ENCODE results near the gene LRRC3C. TPM values are rescaled to one million over a fixed set of nuclear protein-coding genes. Genes with fewer than 3 reads are reported as not detected.
A peak's percentile ranks its signal among the peaks of the same experiment; 100 is the strongest.
"Not testable (repeated sequence)": the region's sequence is repeated elsewhere in the genome, so short reads cannot be mapped to it uniquely, and the experiment has no call there.

LRRC3C gene, protein sequence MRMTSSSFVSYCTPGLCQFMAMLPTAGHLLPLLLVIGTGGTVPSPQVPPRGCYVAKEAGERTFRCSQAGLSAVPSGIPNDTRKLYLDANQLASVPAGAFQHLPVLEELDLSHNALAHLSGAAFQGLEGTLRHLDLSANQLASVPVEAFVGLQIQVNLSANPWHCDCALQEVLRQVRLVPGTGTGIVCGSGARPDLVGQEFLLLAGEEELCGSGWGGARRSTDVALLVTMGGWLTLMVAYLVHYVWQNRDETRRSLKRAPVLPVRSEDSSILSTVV
- total RNA-seq: not detected

DNA sequence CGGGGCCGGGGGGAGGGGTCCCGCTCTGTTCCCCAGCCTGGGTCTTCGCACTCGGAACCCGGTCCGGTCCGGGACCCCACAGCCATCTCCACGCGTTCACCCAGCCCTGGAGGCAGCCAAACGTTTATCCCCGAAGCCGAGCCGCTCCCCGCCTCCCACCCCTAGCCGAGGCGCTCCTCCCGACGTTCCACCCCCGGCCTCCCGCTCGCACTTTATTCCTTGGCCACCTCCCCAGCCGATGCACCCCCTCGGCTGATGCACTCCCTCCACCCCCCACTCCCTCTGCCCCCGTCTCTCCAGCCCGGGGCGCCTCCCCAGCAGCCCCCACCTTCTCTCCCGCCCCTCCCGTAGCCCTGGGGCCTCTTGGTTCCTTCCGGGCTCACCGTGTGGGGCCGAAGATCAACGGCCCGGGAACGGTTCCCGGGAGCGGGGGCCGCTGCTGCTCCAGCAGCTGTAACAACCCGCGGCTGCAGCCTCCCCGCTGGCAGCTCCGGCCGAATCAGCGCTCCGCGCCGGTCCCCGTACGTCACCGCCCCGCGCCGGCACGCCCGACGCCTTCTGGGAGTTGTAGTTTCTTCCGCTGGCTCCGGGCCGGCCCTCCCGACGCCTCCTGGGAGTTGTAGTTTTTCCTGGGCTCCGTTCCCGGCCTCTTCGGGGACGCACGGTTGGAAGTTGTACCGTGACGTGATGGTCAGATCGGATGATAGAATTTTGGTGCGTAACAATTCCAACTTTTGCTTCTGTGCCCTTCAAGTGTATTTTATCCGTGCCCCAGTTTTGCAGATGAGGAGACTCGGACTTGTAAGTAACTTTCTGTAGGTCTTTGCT is at the start of gene LRRC3C, which contains the start of gene ORMDL3:
LRRC3C (plus strand) TSS at position 632 of the 828 bp plus-strand sequence. CDS start 13,792 bp downstream, outside the sequence.
ORMDL3 (minus strand) TSS at position 501 of the 828 bp plus-strand sequence. CDS start 3,398 bp downstream, outside the sequence.
- DNase-seq: peak; percentile 86

DNA sequence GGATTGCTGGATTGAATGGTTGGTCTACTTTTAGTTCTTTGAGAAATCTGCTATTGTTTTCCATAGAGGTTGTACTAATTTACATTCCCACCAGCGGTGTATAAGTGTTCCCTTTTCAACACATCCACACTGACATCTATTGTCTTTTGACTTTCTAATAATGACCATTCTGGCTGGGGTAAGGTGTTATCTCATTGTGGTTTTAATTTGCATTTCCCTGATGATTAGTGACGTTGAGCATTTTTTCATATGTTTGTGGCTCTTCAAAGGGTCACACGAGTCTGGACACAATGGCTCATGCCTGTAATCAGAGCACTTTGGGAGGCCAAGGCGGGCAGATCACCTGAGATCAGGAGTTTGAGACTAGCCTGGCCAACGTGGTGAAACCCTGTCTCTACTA is 41.4 kb upstream of the LRRC3C start:
- not testable (repeated sequence) for DNase-seq

DNA sequence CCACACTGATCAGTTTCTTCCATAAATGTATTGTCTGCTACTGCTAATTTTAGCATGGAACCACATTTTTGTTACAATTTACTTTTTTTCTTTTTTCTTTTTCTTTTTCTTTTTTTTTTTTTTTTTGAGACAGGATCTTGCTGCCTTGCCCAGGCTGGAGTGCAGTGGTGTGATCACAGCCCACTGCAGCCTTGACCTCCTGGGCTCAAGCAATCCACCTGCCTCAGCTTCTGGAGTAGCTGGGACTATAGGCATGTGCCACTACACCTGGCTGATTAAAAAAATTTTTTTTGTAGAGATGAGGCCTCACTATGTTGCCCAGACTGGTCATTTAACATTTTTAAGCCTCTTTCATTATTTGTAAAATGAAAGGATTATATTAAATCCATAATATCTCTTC is 40.5 kb upstream of the LRRC3C start:
- no peak for DNase-seq

DNA sequence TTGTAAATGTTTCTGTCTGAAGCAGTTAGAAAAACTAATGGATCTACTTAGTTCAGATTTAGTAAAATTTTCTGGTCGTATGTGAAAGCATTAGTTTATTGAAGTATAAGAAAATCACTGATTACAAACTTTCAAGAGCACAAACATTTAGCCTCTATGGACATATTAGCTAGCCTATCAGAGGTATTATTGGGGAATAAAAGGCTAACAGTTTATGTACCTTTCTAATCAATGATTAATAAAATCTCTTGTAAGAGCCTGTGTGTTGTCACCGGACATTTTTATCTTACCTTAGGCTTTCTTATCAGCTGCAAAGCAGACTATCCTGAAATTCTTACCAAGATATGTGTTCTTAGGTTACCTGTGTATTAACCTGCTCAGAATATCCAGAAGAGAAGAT is 38.3 kb upstream of the LRRC3C start:
- no peak for DNase-seq

DNA sequence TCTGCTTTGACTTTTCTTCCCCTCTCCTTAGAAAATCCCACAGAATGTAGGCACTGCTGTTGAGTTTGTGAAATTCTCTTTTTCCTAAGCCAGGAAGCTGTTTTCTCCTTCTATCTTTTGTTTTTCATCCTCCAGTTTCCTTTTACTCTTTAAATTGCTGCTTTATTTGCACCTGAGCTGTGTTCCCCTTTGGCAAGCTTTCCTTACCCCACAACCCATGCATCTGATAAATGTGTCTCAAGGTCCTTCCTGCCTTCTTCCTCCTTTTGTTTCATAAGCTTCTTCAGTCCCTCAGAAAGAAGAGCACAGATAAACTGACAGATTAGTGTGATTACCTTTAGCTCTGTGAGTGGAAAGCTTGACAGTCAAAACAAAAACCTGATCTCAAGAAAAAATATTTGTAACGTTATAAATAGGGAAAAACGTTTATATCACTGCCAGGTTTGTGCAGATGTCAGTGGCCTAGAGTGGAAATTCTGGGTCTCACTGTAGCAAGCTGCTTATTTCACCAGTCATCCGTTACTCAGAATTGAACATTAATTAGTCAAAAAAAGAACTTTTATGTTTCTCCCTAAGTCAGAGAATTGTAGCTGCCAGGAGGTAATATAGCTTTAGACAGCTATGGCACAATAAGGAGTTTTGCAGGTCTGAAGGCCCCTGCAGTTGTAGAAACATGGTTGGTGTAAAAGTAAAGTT is 32.7 kb upstream of the LRRC3C start:
- no peak for DNase-seq

DNA sequence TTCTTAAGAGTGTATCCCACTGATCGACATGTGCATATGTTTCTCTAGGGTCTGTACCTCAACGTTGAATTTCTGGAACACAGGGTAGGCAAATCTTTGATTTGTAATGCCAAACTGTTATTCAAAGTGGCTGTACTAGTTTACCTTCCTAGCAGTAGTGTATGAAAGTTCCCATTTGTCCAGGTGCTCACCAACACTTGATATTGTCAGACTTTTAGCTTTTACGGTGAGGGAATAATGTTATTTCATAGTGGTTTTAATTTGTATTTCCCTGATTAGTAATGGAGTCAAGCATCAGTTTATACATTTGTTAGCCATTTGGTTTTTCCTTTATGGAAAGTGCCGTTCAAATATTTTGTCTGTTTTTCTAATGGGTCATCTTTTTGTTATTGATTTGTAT is 29.4 kb upstream of the LRRC3C start:
- no peak for DNase-seq

DNA sequence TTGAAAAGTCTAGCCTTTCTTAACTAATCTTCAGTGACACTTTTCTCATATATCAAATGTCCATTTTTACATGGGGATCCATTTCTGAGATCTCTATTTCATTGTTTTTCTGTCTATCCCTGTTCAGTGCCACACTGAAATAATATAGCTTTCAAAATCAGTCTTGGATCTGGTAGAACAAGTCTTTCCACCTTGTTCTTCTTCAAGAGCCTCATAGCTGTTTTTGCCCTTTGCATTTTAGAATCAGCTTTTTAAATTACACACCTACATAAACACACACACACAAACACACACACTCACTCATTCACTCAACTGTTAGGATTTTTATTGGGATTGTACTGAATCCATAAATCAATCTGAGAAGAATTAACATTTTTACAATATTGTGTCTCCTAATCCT is 28.3 kb upstream of the LRRC3C start:
- DNase-seq: no peak

DNA sequence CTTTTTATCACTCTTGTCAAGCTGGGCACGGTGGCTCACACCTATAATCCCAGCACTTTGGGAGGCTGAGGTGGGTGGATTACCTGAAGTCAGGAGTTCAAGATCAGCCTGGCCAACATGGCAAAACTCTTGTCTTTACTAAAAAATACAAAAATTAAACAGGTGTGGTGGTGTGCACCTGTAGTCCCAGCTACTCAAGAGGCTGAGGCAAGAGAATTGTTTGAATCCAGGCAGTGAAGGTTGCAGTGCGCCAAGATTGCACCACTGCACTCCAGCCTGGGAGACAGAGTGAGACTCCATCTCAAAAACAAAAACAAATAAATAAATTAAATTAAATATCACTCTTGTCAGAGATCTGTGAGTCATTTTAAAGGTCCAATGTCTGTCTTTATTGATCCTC is 25.5 kb upstream of the LRRC3C start:
- DNase-seq: not testable (repeated sequence)

DNA sequence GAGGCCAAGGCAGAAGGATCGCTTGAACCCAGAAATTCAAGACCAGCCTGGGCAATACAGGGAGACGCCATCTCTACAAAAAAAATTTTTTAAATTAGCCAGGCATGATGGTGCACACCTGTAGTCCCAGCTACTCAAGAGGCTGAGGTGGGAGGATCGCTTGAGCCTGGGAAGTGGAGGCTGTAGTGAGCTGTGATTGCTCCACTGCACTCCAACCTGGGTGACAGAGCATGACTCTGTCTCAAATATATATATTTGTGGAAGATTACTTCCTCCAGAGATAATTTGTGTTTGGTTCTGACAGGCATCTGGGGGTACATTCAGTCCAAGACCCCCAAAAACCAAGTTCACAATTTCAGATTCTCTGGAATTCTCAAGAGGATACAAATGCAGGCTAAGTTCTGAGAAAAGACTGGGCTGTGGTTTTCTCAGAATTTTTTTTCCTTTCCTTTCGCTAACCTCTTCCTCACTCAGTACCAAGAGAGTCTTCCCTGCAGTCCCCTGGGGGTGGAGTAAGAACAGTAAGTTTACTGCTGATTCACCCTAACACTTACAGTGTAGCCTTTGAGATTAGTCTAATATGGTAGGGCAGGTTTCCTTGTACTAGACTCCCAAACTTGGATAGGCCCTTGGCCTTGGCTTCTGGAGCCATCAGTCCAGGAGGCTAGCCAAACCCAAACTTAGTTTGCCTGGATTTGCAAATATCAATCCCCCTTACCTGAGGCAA is 24.2 kb upstream of the LRRC3C start:
- no peak for DNase-seq

DNA sequence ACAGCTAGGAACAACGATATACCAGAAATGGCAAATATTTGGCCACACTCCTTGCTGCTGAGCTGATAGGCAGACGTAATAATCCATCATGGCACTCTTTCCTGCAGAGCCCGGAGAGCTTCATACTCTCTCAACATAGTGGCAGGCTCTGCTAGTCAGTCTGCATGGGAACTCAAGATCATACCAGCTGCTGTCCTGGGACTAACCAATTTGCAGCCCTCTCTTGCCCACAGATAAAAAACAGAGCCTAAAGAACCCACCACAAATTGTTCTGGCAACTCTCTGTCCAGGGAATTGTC is 22.6 kb upstream of the LRRC3C start:
- no peak for DNase-seq

DNA sequence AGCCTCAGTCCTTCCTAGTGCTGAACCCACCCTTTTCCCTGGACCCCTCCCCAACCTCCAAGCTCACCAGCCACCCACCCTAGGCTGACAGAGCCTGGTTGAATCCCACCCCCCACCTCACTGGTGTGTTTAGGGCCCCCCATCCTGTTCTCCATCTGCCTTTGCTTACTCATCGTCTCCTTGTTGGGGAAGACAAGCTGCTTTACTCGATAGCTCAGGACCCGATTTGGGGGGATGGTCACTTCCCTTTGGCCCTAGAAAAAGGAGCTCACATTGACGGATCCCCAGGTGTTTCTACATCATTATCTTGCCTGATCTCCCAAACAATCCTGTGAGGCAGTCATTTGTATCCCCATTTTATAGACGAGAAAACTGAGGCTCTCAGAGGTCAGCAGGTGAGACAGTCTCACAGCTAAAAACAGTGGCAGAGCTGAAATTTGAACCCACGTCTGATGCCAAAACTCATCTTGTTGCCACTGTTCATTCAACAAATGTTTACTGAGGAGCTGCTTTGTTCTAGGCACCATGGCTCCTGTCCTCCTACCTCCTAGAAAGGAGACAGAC is 18.7 kb upstream of the LRRC3C start:
- DNase-seq: no peak

DNA sequence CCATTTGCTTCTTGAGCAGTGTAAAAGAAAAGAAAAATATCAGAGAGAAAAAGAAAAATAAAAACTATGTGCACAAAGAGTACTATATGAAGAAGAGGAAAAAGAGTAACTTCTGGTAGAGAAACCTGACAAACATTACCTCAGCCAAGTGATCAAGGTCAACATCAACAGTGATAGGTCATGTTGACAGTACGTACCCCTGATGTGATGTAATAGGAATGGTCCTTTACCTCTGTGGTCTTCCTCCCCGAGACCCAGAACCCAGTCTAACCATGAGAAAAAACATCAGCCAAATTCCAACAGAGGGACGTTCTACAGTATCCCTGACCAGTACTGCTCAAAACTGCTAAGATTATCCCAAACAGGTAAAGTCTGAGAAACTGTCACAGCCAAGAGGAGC is 13.5 kb upstream of the LRRC3C start:
- DNase-seq: no peak

DNA sequence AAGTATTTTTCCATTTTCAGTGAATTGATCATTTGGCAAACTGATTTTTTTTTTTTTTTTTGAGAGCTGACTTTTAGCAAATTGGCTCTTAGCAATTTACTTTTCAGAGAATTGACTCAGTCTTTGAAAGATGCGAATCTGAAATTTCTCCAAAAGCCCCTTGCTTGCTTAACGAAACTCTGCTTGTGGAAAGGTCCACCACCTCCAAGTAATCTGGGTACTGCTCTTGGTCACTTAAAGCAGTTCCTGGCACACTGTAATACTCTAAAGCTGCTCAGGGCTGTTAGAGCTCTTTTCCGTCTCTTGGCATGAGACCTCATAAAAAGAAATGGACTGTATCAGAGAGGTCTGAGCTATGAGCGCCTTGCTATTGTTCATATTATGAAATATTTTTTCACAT is 12.0 kb upstream of the LRRC3C start:
- DNase-seq: no peak

DNA sequence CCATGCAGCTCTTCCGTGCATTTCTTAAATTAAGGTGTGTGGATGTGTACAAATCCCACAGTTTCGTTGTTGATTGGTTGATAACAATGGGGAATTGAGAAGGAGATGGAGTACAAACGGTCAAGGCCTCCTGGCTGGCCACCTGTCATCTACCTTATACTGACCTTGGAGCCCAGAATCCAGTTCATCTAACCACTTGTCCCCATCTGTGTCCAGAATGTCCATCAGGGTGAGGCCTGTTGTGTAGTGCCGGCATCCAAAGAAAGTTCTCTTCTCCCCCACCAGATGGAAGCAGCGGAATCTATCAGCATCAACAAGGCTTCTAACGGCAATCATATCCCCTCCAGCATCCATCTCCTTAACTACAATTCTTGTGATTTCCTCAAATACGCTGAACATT is 10.6 kb upstream of the LRRC3C start:
- no peak for DNase-seq

DNA sequence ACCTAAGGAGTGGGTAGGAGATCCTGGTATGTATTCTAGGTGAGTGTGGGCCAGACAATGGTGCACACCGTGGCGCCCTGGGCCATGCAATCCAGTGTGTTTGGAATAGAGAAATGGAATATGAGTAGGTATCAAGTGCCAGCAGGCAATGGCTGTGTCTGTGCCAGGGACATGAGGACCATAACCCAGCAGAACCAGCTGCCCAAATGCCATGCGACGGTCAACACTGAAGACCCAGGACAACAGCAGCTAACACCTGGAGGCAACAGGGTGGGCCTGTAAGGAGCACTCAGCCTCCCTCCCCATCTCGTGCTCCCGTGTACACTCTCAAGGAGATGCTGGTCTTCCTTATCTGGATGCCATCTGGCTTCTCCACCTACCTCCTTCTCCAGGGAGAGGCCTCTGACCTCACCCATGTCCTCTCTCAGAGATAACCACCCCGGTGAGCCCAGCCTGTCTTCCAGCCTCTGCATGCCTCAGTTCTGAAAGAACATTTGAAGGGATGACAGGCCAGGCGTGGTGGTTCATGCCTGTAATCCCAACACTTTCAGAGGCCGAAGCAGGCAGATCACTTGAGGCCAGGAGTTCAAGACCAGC is 8.3 kb upstream of the LRRC3C start:
- DNase-seq: no peak

DNA sequence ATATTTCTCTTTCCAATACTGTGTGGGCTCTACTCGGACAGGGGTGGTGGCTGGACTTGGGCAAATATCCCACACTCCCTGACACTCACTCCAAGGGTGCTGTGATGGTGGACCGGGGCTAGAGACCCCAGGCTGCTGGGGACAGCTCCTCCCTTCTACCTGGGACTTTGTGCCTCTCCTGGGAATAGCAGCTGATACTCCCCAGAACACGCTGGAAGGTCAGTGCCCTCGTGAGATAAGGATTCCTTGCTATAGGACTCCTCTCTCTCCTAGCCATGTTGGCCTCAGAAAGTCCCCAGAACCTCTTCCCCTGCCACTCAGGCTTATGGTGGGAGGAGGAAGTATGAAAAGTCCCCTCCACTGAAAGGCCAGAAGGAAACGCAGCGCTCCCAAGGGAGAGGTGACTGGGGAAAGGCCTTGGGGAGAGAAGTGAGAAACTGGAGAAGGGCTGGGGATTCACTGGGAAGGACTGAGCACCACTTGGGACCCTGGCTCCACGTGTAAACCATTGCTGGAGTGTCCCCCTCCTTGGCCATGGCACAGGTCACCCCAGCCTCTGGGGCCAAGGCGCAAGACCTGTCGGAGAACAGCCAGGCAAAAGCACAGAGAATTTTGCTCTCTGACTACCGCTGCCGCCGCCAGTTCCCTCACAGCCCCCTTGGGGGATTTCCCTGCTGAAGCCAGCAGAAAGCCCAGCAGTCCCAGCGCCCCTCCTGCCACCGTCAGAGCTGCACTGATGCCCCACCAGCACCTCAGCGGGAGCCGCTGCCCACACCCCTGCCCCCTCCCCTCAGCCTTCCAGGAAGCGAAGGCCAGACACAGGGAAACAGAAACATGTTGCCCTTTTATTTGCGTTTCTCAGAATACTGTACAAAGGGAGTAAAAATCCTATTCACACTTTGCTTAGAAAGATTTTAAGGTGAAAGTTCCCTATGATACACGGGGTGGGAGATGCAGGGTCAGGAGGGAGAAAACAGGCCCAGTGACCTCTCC is 7.0 kb upstream of the LRRC3C start:
- no peak for DNase-seq

DNA sequence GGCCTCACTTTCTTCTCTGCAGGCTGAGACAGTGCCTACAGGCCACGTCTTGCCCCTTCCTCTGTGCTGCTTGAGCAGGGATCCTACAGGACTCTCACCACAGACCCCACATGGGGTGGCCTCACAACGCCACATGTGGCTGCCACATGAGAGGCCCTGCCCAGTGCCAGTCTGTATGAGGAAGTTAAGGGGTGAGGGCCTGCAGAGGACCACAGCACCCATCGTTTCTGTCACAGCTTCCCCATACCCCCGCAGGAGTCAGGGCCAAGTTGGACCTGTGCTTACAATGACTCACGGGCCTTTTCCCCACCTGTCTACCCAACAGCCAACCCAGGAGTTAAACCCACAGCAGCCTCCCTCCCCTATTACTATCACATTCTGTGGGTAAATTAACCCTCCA is 6.2 kb upstream of the LRRC3C start:
- no peak for DNase-seq

DNA sequence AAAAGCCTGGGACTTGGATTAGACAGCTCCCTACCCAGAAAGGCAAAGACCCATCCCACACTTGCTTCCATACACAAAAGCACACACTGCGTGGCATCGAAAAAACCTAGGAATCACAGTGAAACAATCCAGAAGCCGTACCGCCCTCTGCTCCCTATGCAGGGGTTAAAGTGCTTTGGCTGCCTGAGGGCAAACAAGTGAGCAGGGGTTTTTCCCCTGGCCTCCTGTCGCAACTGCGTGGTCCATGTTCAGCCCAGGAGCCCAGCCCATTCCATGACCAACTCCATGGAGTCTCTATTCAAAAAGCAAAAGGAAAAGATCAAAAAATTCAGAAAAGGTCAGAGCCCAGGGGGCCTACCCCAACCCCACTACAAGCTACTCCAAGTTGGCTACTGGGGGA is 5.5 kb upstream of the LRRC3C start:
- no peak for DNase-seq

DNA sequence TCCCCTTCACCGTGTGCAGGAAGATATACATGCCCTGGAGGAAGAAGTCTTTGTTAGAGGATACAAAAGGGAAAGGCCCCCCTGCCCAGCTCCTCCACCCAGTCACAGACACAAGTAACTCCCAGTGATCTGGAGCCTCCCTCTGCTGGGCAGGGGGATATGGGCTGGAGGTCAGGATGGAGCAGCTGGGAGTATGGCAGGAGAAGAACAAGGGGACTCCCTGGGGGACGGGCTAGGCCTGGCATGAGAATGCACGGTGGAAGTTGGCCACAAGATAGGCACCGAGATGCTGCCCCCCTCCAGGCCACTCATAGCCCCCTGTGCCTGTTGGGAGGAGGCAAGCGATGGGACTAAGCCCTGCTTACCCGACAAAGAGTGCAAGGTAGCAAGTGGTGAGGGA is 4.3 kb upstream of the LRRC3C start:
- DNase-seq: no peak

DNA sequence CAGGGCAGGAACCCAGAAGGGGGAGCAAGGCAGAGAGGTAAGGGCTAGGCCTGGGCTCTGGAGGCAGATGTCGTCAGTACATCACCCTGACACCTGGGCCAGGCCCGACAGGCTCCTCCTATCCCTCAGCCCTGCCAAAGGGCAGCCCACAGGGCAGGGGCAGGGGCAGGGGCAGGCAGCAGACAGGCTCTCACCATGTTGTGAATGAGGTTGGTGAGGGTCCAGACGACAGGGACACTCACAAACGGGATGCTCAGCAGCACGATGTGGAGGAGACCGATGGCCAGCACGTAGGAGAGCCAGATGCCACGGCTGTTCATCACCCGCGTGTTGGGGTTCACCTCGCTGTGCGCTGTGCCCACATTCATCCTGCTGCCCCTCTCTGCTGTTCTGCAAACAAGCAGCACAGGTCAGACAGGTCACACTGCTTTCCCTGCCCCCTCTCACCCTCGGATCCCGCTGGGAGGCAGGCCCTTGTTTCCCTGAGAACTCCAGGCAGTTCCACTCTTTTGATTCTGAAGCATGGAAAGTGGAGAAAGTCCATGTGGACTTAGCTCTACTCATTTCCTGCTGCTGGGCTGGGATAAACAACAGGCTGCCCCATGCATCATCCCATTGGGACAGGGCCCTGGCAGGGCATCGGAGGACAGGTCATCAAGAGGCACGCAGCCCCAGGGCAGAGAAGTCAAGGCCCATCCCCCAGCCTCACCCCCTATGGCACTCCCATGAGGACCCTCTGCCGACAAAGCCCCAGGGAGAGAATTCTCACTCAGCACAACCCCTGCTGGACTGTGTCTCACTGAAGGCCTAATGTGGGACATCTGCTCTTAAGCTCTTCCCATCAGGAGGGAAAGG is 3.5 kb upstream of the LRRC3C start:
- no peak for DNase-seq

Measured in effector CD4-positive, alpha-beta T cell (primary cell).